Measurements from ENCODE around the gene NFATC2IP. TPM values are rescaled to one million over a fixed set of nuclear protein-coding genes. Genes with fewer than 3 reads are reported as not detected.

Gene NFATC2IP
- total and polyA plus RNA-seq, 9 of the 15 experiments (the other 6 are each of a cell fraction or from before 2014, with no cell fraction given), result 15.6 to 106 (median 46.9) TPM

DNA sequence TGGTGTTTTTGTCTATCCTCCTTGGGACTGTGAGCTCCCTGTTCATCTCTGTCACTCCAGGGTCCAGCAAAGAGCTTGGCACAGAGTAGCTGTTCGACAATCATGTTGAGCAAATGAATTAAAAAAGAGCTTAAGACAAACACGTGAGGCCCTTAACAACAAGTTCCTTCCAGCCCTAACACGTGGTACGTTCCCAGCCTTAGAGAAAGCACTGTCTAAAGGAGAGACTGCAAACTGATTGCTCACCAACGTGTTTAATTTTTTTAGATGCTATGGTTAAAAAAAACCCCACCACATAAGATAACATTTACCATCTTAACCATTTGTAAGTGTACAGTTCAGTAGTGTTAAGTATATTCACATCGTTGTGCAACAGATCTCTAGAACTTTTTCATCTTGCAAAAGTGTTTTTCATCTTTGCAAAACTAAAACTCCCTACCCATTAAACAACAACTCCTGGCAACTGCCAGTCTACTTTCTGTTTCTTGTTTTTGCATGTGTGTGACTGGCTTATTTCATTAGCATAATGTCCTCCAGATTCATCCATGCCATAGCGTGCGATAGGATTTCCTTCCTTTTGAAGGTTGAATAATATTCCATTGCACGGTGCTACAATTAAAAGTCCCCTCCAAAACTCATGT is 62.3 kb downstream of the NFATC2IP start (continued):
- TF ChIP-seq, protein P1, sequence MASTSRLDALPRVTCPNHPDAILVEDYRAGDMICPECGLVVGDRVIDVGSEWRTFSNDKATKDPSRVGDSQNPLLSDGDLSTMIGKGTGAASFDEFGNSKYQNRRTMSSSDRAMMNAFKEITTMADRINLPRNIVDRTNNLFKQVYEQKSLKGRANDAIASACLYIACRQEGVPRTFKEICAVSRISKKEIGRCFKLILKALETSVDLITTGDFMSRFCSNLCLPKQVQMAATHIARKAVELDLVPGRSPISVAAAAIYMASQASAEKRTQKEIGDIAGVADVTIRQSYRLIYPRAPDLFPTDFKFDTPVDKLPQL (IDR thresholded peaks at IDR 0.05; ENCODE audit: extremely low read depth, insufficient read length), result no peak
- TF ChIP-seq, protein P2, sequence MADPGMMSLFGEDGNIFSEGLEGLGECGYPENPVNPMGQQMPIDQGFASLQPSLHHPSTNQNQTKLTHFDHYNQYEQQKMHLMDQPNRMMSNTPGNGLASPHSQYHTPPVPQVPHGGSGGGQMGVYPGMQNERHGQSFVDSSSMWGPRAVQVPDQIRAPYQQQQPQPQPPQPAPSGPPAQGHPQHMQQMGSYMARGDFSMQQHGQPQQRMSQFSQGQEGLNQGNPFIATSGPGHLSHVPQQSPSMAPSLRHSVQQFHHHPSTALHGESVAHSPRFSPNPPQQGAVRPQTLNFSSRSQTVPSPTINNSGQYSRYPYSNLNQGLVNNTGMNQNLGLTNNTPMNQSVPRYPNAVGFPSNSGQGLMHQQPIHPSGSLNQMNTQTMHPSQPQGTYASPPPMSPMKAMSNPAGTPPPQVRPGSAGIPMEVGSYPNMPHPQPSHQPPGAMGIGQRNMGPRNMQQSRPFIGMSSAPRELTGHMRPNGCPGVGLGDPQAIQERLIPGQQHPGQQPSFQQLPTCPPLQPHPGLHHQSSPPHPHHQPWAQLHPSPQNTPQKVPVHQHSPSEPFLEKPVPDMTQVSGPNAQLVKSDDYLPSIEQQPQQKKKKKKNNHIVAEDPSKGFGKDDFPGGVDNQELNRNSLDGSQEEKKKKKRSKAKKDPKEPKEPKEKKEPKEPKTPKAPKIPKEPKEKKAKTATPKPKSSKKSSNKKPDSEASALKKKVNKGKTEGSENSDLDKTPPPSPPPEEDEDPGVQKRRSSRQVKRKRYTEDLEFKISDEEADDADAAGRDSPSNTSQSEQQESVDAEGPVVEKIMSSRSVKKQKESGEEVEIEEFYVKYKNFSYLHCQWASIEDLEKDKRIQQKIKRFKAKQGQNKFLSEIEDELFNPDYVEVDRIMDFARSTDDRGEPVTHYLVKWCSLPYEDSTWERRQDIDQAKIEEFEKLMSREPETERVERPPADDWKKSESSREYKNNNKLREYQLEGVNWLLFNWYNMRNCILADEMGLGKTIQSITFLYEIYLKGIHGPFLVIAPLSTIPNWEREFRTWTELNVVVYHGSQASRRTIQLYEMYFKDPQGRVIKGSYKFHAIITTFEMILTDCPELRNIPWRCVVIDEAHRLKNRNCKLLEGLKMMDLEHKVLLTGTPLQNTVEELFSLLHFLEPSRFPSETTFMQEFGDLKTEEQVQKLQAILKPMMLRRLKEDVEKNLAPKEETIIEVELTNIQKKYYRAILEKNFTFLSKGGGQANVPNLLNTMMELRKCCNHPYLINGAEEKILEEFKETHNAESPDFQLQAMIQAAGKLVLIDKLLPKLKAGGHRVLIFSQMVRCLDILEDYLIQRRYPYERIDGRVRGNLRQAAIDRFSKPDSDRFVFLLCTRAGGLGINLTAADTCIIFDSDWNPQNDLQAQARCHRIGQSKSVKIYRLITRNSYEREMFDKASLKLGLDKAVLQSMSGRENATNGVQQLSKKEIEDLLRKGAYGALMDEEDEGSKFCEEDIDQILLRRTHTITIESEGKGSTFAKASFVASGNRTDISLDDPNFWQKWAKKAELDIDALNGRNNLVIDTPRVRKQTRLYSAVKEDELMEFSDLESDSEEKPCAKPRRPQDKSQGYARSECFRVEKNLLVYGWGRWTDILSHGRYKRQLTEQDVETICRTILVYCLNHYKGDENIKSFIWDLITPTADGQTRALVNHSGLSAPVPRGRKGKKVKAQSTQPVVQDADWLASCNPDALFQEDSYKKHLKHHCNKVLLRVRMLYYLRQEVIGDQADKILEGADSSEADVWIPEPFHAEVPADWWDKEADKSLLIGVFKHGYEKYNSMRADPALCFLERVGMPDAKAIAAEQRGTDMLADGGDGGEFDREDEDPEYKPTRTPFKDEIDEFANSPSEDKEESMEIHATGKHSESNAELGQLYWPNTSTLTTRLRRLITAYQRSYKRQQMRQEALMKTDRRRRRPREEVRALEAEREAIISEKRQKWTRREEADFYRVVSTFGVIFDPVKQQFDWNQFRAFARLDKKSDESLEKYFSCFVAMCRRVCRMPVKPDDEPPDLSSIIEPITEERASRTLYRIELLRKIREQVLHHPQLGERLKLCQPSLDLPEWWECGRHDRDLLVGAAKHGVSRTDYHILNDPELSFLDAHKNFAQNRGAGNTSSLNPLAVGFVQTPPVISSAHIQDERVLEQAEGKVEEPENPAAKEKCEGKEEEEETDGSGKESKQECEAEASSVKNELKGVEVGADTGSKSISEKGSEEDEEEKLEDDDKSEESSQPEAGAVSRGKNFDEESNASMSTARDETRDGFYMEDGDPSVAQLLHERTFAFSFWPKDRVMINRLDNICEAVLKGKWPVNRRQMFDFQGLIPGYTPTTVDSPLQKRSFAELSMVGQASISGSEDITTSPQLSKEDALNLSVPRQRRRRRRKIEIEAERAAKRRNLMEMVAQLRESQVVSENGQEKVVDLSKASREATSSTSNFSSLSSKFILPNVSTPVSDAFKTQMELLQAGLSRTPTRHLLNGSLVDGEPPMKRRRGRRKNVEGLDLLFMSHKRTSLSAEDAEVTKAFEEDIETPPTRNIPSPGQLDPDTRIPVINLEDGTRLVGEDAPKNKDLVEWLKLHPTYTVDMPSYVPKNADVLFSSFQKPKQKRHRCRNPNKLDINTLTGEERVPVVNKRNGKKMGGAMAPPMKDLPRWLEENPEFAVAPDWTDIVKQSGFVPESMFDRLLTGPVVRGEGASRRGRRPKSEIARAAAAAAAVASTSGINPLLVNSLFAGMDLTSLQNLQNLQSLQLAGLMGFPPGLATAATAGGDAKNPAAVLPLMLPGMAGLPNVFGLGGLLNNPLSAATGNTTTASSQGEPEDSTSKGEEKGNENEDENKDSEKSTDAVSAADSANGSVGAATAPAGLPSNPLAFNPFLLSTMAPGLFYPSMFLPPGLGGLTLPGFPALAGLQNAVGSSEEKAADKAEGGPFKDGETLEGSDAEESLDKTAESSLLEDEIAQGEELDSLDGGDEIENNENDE (IDR thresholded peaks at IDR 0.05; ENCODE audit: low read depth, low read length), result no peak

All from K562 (cell line).